C4-2B (cell line): ENCODE data around the gene PREPL.

Source experiments
- H3K27ac ChIP-seq: fragments of 450-650 bp; 2 replicates; pipeline ENCODE4 v1.5.1; 2017
- CTCF ChIP-seq: fragments of 450-650 bp; conservative IDR thresholded peaks from 2 replicates; pipeline ENCODE4 v1.5.1; 2017; ENCODE audit warnings: mild to moderate bottlenecking
- ZFX ChIP-seq: fragments of 450-650 bp; IDR thresholded peaks from 2 replicates; pipeline ENCODE4 v1.6.1; 2017

The PREPL gene

DNA sequence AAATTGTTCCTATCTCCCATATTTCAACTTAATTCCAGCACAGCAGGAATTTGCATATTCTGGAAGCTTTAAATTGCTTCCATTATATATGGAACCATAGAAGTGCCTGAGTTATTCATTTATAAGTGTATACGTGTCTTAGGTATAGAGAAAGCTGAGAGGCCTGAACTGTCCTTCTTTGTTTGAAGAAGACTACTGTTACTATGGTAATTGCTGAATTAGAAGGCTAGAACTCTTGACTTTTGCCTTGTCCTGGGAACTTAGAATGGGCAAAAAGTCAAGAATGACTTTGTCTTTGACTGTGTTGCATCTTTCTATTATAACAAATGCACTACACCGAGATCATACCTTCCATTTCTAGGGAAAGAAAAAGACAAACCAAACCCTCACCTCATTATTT lies 16.2 kb upstream of the PREPL start:
- TF ChIP-seq ZFX (no peak), CTCF (no peak)
- no peak overlapping the region for H3K27ac ChIP-seq

DNA sequence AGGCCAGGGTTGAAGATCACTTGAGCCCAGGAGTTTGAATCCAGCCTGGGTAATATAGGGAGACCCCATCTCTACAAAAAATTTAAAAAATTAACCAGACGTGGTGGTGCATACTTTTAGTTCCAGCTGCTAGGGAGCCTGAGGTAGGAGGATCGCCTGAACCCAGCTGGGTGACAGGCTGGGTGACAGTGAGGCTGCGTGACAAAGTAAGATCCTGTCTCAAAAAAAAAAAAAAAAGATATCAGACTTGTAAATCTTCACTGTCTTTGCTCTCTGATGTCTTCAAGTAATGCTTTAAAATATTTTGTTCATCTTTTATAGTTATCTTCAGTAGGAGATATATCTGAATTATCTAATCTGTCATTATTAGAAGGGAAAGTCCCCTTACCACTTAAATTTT lies 11.0 kb upstream of the PREPL start:
- no peak for TF ChIP-seq ZFX
- no peak for TF ChIP-seq CTCF
- H3K27ac ChIP-seq, result no peak overlapping the region

DNA sequence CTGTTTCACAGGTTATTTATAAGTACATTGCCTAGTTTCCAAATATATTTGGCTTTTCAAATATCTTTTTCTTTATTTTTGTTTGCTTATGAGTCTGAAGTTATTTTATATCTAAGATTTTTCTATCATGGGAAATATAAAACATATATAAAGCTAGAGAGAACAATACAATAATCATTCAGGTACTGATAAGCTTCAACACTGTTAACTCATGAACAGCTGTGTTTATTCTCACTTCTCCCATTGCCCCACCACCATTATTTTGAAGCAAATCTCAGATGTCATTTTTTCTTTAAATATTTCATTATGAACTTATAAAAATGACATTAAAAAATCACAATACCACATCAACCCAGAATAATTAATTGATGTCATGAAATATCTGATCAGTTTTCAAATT lies 10.2 kb upstream of the PREPL start:
- TF ChIP-seq ZFX, result no peak
- no peak overlapping the region for H3K27ac ChIP-seq

DNA sequence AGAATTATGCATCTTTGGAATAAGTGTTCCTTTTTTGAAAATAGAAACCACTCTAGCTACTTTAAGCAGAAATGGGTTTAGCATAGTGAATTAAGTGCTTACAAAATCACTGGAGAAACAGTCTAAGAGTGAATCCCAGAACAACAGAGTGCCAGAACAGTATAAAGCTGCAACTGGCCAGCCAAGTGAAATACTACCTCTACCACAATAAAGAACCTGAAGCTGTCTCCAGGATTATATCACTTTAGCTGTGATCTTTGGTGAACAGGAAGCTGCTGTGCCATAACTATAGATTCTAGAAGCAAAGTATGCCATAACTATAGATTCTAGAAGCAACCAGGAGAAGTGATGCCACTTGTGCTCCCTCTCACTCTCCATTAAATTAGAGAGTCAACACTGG lies 8.1 kb upstream of the PREPL start:
- H3K27ac ChIP-seq, result no peak overlapping the region
- no peak for TF ChIP-seq ZFX
- TF ChIP-seq CTCF, result no peak

GRCh38 chr2:44367591-44367990 lies 6.3 kb upstream of the PREPL start:
- H3K27ac ChIP-seq, result no peak overlapping the region
- TF ChIP-seq ZFX (no peak), CTCF (no peak)

DNA sequence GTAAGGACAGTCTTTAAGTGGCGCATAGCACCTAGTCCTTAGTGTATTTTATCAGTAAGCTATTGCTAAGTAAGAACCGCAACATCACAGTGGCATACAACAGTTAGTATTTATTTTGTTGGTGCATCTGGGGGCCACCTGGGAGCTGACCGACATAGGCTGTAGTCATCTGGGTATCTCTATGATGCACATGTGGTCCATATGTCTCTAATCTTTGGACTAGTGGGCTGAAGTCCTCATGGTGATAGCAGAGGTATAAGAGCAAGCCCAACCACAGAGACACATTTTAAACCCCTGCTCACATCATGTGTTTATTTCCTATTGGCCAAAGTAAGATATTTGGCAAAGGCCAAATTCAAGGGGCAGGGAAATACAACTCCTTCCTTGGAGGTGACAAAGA lies 3.3 kb upstream of the PREPL start:
- TF ChIP-seq ZFX, result no peak
- no peak for TF ChIP-seq CTCF
- no peak overlapping the region for H3K27ac ChIP-seq

DNA sequence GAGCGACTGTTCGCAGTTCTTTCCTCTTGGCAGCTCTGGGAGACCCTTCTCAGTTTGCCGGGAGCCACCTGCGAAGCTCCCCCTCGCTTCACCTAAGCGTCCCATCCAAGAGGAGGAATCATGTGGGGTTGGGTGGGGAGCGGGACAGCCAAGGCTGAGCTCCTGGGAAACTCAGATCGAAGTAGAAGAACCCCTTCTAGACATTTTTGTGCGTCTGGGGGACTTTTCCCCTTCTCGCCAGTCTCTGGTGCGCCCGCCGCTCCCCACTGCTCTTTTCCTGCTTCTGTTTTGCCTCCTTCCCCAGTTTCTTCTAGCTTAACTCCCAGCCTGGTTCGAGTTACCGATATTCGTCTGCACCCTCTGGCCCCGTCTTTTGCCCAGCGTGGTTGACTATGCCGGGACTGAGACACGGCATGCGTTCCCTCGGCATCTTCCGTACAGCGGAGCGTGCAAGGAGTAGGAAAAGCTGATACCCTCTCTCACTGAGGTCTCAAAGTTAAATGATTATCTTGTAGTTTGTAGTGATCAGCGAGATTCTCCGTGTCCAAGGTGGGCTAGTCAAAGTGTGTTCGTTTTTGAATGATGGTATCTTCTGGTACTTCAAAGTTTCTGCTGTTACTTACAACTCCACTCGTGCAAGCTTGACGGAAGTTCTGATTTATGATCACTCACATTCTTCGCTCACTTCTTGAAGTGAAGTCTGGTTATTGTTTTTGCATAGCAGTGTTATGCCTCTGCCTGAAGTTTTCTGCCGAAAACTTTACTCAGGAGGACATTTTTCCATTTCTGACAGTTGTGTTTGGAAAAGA lies 1.1 kb upstream of the PREPL start:
- TF ChIP-seq ZFX (no peak), CTCF (no peak)
- peak overlapping the region; percentile 86 for H3K27ac ChIP-seq

- TF ChIP-seq ZFX, result no peak
- no peak for TF ChIP-seq CTCF
- H3K27ac ChIP-seq, result peak overlapping the region; percentile 86
Observed at GRCh38 chr2:44360749-44361329, 455 bp downstream of the PREPL start.
